ENCODE data around the gene TGFBR3.

DNA sequence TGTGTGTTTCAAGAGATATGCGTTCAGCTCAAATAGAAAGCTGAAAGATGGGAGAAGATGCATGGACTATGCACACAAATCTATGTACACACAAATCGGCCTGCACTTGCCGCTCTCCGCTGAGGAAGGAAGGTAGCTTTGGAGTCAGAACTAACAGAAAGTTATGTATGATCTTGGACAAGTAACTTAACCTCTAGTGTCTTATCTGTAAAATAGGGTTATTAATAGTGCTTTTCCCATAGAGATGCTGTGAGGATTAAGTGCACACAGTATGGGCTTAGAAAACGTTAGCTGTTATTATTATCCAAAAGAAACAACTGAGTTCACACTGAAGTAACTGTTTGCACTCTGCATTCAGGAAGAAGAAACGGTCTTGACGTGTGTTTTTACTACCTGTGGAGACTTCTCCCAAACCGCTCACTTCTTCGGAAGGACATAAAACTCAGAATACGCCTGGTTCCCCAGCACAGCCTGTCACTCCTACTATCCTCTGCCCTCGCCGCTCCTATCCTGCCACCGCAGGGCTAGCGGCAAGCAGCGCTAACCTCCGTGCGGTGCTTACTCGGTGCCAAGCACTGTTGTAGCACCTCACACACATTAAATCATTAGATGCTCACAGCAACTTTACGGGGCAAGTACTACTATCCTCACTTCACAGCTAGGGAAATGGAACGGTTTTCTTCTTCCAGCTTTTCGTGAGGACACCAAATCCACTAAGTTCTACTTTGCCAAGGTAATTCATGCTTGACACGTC, 1.3 kb downstream of the TGFBR3 start:
- TF ChIP-seq, protein P1, sequence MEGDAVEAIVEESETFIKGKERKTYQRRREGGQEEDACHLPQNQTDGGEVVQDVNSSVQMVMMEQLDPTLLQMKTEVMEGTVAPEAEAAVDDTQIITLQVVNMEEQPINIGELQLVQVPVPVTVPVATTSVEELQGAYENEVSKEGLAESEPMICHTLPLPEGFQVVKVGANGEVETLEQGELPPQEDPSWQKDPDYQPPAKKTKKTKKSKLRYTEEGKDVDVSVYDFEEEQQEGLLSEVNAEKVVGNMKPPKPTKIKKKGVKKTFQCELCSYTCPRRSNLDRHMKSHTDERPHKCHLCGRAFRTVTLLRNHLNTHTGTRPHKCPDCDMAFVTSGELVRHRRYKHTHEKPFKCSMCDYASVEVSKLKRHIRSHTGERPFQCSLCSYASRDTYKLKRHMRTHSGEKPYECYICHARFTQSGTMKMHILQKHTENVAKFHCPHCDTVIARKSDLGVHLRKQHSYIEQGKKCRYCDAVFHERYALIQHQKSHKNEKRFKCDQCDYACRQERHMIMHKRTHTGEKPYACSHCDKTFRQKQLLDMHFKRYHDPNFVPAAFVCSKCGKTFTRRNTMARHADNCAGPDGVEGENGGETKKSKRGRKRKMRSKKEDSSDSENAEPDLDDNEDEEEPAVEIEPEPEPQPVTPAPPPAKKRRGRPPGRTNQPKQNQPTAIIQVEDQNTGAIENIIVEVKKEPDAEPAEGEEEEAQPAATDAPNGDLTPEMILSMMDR (IDR thresholded peaks at IDR 0.05; ENCODE audit: insufficient read depth, low read length, poor library complexity, severe bottlenecking): no peak
- TF ChIP-seq EZH2phosphoT487 (conservative IDR thresholded peaks at IDR 0.05; ENCODE audit: low read length): no peak
